ENCODE data around the gene WSCD1.

DNA sequence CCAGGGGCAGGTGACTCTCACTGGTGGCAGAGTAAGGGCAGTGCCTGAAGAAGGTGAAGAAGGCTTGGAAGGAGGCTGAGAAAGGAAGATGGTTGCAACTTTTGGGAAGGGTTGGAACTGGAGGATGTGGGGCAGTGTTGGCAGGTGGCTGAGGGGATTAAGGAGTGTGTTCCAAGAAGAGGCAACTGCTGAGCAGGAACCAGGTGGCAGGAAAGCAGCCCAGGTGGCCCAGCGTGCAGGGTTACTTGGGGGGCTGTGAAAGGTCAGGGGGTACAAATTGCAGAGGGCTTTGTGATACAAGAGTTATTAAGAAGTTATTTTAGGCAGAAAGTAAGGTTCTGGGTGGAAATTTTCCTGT is 28.6 kb downstream of the WSCD1 start:
- TF ChIP-seq POLR2AphosphoS5 (IDR thresholded peaks at IDR 0.05) = no peak
- TF ChIP-seq, protein P1, sequence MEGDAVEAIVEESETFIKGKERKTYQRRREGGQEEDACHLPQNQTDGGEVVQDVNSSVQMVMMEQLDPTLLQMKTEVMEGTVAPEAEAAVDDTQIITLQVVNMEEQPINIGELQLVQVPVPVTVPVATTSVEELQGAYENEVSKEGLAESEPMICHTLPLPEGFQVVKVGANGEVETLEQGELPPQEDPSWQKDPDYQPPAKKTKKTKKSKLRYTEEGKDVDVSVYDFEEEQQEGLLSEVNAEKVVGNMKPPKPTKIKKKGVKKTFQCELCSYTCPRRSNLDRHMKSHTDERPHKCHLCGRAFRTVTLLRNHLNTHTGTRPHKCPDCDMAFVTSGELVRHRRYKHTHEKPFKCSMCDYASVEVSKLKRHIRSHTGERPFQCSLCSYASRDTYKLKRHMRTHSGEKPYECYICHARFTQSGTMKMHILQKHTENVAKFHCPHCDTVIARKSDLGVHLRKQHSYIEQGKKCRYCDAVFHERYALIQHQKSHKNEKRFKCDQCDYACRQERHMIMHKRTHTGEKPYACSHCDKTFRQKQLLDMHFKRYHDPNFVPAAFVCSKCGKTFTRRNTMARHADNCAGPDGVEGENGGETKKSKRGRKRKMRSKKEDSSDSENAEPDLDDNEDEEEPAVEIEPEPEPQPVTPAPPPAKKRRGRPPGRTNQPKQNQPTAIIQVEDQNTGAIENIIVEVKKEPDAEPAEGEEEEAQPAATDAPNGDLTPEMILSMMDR (IDR thresholded peaks at IDR 0.05) = no peak

Measured in gastroesophageal sphincter (tissue), 3 donors.